ENCODE results near the gene MPPED2. TPM values are rescaled to one million over a fixed set of nuclear protein-coding genes. Genes with fewer than 3 reads are reported as not detected.

The MPPED2 gene
- total and polyA plus RNA-seq, 12 donors: 2.1 to 28.3 (median 5.7) TPM

DNA sequence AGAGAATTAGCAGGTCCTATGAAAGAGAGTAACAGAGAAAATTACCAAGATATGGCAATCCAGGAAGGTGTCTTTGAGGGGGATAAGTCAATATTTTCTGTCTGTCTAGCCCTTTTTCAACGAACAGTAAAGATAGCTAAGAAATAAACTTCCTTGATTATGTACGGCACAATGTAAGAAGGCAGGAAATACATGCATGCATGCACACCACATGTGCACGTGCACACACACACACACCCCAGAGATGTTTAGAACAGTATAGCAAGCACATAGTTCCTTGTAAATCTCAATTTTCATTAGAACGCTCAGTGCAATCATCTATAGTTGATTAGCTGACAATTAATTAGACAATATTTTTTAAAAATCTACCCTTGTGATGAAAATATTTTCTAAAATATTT, 74.7 kb downstream of the MPPED2 start:
- intact Hi-C loops (cut with DNase I): no loop called here
- no peaks in the 10 kb centered on the region for H3K27me3 ChIP-seq
- DNase-seq: no peak
- no peak overlapping the region for H3K27ac ChIP-seq
- H3K4me3 ChIP-seq: no peak overlapping the region
- WGBS, 4 donors: 74 to 86% (median 81%) methylated on average over 4 of the region's 4 CpGs
- no peaks in the 10 kb centered on the region for H3K4me1 ChIP-seq (replicated peaks in 1 of 2)
- H3K9me3 ChIP-seq (replicated peaks in 1 of 3): no peaks in the 10 kb centered on the region
- no peaks in the 10 kb centered on the region for H3K36me3 ChIP-seq (replicated peaks in 1 of 2)
- TF ChIP-seq POLR2A (IDR thresholded peaks at IDR 0.05): no peak
- TF ChIP-seq, protein P1, sequence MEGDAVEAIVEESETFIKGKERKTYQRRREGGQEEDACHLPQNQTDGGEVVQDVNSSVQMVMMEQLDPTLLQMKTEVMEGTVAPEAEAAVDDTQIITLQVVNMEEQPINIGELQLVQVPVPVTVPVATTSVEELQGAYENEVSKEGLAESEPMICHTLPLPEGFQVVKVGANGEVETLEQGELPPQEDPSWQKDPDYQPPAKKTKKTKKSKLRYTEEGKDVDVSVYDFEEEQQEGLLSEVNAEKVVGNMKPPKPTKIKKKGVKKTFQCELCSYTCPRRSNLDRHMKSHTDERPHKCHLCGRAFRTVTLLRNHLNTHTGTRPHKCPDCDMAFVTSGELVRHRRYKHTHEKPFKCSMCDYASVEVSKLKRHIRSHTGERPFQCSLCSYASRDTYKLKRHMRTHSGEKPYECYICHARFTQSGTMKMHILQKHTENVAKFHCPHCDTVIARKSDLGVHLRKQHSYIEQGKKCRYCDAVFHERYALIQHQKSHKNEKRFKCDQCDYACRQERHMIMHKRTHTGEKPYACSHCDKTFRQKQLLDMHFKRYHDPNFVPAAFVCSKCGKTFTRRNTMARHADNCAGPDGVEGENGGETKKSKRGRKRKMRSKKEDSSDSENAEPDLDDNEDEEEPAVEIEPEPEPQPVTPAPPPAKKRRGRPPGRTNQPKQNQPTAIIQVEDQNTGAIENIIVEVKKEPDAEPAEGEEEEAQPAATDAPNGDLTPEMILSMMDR (IDR thresholded peaks at IDR 0.05): no peak

DNA sequence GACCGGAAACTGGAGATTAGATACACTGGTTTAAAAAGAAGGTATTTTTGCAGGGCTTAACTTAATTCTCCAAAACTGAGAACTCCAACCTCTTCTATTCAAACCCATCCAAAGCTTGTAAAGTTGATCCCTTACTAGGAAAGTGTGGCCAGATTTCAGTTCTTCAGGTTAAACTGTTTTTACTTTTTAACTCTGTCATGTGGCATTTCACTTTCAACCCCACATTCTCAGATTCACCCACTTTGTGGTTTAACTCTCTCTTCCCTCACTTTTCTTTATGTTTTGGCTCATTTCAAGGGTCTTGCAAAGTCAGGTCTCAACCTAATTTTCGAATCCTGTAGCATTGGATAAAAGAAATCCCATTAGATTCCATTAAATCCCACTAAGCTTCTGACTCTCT, 75.4 kb downstream of the MPPED2 start:
- H3K4me1 ChIP-seq (replicated peaks in 1 of 2): no peaks in the 10 kb centered on the region
- H3K27me3 ChIP-seq: no peaks in the 10 kb centered on the region
- WGBS, 4 donors: 74 to 90% (median 80%) methylated on average over 2 of the region's 2 CpGs
- H3K36me3 ChIP-seq (replicated peaks in 1 of 2): no peaks in the 10 kb centered on the region
- H3K27ac ChIP-seq: no peak overlapping the region
- DNase-seq: no peak
- H3K4me3 ChIP-seq: no peak overlapping the region
- TF ChIP-seq, protein P1 (IDR thresholded peaks at IDR 0.05): no peak
- TF ChIP-seq POLR2A (IDR thresholded peaks at IDR 0.05): no peak
- intact Hi-C loops (cut with DNase I): no loop called here
- H3K9me3 ChIP-seq (replicated peaks in 1 of 3): no peaks in the 10 kb centered on the region

DNA sequence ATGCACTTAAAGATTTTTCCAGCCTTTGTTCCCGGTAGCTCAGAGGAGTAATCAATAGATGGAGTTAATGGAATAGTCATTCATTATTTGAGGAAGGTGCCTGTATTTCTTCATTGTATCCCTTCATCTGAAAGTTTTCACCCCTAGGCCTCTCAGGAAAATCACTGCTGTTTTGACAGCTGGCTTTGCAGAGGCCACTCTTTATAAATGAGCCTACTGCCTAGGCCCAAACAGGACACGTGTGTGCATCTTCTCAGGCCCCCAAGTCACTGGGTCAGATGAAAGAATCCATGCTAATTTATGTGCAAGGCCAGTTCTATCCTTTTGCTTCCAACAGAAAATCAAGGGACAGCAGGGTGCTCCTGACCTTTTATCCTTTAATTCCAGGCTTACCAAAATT, 76.8 kb downstream of the MPPED2 start:
- no peaks in the 10 kb centered on the region for H3K4me1 ChIP-seq (replicated peaks in 1 of 2)
- intact Hi-C loops (cut with DNase I): no loop called here
- H3K27me3 ChIP-seq: no peaks in the 10 kb centered on the region
- H3K4me3 ChIP-seq: no peak overlapping the region
- H3K36me3 ChIP-seq (replicated peaks in 1 of 2): no peaks in the 10 kb centered on the region
- H3K27ac ChIP-seq: no peak overlapping the region
- no peaks in the 10 kb centered on the region for H3K9me3 ChIP-seq (replicated peaks in 1 of 3)
- WGBS, 4 donors: 79 to 94% (median 88%) methylated on average over 2 of the region's 2 CpGs
- DNase-seq: no peak
- TF ChIP-seq POLR2A (IDR thresholded peaks at IDR 0.05): no peak
- TF ChIP-seq, protein P1 (IDR thresholded peaks at IDR 0.05): no peak

DNA sequence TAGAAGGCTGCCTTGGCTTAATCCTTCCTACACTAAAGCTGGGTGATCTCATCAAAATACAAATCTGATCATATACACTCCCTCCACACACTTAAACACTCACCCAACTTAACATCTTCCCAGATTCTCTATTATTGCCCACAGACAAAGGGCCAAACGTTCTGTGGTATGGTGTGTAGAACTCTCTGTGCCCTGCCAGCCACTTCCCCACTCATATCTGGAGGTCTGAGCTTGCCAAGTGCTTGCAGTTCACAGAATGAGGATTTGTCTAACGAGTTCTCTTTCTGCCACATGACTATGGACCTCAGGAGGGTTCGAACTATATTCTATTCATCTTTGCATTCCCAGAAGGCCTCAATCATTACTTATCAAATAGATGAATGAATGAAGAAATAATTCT, 77.6 kb downstream of the MPPED2 start:
- Histone ChIP-seq H3K4me3 (no peak overlapping the region), H3K27ac (no peak overlapping the region), H3K27me3 (no peaks in the 10 kb centered on the region), H3K36me3 (replicated peaks in 1 of 2) (no peaks in the 10 kb centered on the region), H3K9me3 (replicated peaks in 1 of 3) (no peaks in the 10 kb centered on the region), H3K4me1 (replicated peaks in 1 of 2) (no peaks in the 10 kb centered on the region)
- intact Hi-C loops (cut with DNase I): no loop called here
- no peak for DNase-seq
- 71 to 83% (median 73%) methylated on average over 3 of the region's 3 CpGs for WGBS, 4 donors
- TF ChIP-seq, protein P1 (IDR thresholded peaks at IDR 0.05): no peak
- no peak for TF ChIP-seq POLR2A (IDR thresholded peaks at IDR 0.05)
